Sigmoid colon (tissue), 4 donors: ENCODE measurements around the gene VAT1L.

Experiments used
- CTCF ChIP-seq, 4 experiments: fragments of 450-650 bp in 3 of 4; fragments of 200-600 bp in 1 of 4; IDR thresholded peaks; one replicate each; pipeline ENCODE4 v1.5.1; 2016 to 2019; ENCODE audit warnings: antibody characterized with exemption in 4 of 4, mild to moderate bottlenecking in 3 of 4, moderate library complexity in 2 of 4
- POLR2AphosphoS5 ChIP-seq, 4 donors: sonication (generic); formaldehyde crosslinking; IDR thresholded peaks; one replicate each; pipeline ENCODE4 v1.6.1; 2017; ENCODE audit warnings: antibody characterized with exemption in 4 of 4

- no peak for TF ChIP-seq CTCF (IDR thresholded peaks at IDR 0.05)
- TF ChIP-seq POLR2AphosphoS5 (IDR thresholded peaks at IDR 0.05) = no peak
These were observed 24.4 kb upstream of the VAT1L start for GRCh38 chr16:77763994-77764393.
